Activated CD4-positive, CD25-positive, alpha-beta regulatory T cell treated with anti-CD3 and anti-CD28 coated beads, Interleukin-2, amount 50 U/mL, for 72 hours (primary cell): ENCODE data around the gene PIK3C2G.
"Not testable (repeated sequence)": the region's sequence is repeated elsewhere in the genome, so short reads cannot be mapped to it uniquely, and the experiment has no call there.

Experiments
- DNase-seq: peaks from one replicate; pipeline ENCODE4 v3.0.0; 2021

PIK3C2G gene

DNA sequence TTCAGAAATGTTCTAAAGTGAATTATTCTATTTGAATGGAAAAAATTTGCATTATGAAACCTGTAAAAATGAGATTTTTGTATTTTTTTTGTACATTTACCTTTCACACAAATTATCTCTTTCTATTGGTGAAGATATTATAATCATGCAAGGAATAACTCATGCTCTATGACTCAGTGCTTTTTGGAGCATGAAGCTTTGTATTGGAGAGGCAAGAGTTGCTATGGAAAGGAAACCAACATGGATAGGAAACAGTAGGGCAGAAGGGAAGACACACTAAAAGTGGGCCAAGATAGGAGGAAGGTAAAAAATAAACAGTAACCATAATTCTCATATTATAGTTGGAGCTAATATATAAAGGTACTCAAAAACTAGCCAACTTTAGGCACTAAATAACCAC, 397.5 kb downstream of the PIK3C2G start:
- DNase-seq, result no peak

DNA sequence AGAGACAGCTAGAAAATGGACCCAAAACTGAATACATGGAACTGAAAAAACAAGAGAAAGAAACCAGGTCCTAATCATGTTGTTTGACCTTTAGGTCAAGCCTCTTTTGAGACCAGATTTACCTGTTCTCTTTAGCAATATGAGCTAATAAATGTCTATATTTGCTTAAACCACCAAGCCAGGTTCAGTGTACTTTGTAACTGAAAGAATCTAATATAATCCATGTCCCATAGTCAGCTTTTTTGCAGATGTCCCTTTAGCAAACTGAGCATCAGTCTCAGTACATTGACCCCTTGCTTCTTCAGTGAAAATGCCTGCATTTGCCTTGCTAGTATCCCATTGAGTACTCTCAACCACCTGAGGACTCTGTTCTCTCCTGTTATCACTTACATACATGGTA, 414.8 kb downstream of the PIK3C2G start:
- DNase-seq, result no peak

DNA sequence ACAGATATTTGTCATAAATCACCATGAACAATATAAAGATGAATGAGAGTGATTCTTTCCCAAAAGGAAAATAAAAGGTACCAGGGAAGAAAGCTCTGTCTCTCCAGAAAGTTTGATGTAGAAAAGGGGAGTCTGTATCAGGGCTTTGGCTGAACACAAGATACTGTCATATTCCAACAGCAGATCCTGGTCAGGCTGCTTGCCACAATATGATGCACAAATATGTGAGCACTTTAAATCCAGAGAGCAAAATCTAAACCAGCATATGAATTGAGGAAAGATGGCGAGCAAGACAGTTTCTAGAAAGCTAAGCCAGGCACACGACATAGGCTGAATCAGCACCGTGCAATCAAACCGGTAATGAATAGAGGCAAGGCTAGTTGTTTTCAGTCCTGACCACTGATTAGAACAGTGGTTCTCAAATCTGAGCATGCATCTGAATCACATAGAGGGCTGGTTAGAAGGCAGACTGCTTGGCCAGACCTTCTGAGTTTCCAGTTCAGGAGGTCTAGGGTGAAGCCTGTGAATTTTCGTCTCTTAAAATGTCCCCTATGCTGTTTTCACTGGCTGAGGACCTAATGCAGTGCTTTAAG, 415.8 kb downstream of the PIK3C2G start:
- DNase-seq, result no peak

DNA sequence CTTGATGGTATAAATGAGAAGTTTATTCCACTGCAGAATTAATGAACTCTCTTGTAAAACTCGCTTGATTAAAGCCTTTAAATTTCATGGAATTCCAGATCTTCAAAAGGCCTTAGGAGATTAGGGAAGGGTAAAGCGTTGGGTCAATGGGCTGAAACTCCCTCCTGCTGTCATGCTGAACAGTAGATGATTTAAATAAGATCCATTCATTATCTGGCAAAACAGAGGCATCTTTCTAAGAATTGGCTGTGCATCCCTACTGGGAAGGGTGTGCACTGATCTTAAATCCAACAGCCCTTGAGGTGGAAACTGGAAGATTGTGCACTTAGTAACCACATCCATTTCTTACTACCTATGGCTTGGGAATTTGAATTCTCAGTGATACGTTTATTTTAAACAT, 420.5 kb downstream of the PIK3C2G start:
- DNase-seq, result no peak

DNA sequence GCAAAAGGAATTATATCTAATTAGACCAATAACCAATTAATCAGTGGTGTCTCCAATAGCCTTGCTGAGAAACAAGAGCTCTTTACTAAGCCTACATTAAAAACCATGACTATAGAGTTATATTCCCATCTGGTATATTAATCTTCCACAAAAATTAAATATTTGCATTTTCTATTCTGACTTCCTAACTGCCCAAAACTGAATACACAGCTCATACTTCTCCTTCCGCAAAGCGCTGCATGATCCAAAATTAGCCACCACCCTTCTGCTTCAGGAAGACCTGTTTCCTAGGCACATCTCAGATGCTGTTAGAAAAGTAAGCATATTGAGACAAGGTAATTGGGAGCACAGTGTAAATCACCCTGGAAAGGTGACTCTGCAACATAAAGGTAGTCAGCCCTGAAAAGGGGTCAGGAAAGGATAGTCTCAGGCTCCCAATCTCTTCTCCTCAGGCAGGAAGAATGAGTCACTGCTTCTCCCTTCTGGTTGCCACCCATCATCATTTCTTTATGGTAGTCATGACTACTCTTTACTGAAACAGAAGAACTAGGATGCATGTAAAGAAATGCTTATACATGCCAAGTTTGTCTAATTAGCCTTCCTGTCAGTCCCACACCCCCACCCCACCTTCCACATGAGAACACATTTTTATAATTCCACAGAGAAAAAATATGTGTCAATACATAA, 422.2 kb downstream of the PIK3C2G start:
- no peak for DNase-seq

DNA sequence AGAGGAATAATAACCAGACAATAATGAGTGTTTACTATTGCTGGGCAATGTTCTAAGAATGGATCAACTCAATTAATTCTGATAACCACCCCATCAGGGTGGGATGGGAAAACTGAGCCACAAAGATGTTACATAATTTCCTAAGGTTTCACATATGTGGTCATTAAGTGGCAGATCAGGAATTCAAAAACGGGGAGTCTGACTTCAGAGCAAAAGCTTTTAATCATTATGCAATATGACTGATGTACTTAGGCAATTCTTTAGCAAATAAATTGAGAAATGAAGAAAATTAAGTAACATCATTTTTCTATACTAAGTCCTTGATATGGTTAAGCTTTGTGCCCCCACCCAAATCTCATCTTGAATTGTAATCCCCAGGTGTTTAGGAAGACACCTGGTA, 423.1 kb downstream of the PIK3C2G start:
- no peak for DNase-seq

DNA sequence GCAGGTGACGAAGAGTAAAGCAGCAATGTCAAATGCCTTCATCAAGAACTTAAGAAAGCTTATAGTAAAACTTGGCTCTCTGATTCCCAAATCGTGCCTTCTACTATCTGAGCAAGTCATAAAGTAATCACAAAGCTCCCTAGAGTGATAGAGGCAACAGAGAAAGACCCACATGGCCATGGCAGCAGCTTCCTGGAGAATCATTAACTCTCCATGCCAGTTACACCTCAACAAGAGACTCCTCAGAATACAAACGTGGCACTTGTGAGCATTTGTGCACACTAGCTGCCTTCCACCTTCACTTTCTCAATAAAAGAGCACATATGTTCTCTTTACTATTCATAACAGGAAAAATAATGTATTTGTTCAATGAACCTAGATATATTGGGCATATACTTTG, 428.5 kb downstream of the PIK3C2G start:
- no peak for DNase-seq

DNA sequence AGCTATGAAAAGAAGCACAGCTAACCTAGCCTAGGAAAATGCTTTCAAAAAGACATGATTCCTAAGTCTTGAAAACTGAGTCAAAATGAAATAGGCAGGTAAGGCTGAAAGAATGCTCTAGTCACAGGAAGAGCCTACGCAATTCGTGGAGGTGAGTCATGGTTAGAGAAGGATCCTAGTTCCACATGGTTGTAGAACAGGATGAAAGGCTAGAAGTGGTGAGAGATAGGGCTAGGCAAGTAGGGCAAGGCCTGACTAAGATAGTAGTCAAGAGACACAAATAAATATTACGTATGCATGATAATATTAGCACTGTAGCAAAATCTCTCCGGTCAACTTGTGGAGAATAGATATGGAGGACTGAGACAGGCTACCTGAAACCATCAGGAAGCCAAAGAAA, 429.3 kb downstream of the PIK3C2G start:
- no peak for DNase-seq

DNA sequence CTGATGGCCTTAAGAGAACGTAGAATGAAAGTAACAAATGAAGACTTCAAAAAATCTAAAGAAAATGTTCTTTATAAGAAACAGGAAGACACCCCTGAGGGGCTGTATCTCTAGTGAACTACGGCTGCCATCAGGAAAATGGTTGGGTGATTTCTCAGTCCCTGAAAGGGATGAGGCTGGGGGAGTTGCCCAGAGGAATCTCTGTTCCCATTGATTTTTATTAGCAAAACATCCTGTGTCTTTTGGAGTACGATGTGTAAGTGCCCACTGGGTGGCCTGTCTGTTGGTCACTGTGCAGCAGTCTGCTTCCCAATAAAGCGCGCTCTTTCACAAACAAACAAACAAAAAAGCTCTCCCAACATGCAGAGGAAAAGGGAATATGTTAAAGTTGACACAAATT, 432.7 kb downstream of the PIK3C2G start:
- not testable (repeated sequence) for DNase-seq

DNA sequence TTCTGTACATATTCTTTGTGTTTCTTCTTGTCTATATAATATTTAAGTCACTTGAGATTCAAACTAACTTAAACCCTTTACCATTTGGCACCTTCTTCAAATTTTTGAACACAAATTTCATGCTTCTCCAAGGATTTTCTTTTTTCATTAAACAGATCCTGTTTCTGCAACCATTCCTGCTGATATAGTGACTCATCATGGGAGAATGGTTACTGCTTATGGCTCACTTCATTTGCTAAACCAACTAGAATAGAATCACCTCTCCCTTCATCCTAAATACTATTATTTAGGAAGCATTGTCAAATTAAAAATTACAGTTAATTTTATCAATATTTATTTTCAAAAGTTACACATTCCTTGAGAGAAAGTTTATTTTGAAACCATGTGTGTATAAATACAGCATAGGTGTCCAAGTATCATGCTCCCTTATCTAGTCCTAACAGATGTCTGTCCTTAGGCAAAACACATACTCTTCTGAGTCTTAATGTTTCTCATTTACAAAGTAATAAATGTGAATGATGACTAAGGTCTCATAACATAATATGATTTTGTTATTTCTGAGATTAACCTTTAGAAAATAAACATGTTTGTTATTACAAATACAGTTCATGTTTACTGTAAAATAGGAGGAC, 435.8 kb downstream of the PIK3C2G start:
- no peak for DNase-seq
